ENCODE data around the gene AK5.

AK5 gene

DNA sequence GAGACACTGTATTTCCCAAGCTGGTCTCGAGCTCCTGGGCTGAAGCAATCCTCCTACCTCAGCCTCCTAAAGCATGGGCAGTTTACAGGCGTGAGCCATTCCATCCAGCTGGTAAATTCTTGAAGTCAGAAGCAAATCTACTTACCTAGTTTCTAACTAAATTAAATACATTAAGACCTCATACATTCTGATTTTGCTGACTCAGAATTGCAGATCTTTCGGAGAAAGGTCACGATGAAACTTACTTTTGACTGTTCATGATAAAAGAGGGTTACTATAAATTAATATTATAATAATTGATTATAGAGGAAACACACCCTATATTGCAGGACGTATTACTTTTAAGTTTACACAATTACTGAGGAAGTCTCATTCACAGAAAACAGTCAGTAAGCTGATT lies 268.3 kb downstream of the AK5 start:
- DNase-seq: no peak

DNA sequence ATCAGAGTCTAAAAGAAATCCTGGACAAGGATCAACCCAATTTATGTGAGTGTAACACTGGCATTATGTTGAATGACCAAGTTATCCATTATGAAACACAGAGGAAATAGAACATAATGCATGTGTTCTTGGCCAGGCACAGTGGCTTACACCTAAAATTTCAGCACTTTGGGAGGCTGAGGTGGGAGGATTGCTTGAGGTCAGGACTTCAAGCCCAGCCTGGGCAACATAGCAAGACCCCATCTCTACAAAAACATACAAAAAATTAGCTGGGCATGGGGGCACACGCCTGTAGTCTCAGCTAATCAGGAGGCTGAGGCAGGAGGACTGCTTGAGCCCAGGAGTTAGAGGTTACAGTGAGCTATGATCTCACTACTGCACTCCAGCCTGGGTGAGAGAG lies 270.8 kb downstream of the AK5 start:
- no peak for DNase-seq

DNA sequence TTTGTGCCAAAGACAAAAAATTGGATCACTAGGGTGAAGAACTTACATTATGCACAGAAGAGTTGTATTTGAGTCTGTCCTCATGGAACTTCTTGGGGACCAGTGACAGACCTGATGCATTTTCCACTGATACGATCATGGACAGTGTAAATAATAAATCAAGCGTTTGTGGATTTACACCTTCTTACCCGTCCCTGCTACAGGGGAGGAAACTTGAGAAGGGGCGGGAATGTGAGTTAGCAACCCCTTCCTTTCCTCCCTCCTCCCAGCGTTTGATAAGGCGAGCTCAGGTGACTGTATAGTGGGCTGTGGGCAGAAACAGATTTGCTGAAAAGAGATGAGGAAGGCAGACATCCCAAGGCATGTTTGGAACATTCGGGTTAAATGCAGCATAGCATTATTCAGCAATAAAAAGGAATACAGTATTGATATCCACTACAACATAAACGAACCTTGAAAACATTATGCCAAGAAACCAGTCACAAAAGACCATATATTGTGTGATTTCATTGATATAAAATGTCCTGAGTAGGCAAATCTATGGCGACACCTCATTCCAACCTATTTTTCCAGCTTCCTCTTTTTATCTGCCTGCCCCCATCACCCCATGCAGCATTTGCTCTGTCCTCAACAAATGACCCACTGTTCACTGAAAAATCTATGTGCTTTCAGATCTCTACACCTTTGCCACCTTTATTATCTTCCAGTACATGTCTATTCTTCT lies 271.9 kb downstream of the AK5 start:
- DNase-seq: no peak

DNA sequence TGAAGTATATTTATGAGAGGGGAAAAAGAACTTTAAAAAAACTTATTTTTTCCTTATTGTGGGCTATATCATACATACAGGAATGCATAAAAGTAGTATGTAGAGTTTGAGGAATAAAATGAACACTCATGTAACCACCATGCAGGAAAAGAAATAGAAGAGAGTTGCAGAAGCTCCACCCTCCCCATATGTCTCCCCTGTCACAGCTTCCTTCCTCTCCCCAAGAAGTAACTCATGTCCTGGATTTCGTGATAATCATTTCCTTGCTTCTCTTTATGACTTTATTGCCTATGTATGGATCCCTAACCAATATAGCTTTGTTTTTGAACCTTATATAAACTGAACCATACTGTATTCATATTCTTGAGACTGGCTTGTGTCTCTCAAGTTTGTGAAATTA lies 274.2 kb downstream of the AK5 start:
- DNase-seq: no peak

DNA sequence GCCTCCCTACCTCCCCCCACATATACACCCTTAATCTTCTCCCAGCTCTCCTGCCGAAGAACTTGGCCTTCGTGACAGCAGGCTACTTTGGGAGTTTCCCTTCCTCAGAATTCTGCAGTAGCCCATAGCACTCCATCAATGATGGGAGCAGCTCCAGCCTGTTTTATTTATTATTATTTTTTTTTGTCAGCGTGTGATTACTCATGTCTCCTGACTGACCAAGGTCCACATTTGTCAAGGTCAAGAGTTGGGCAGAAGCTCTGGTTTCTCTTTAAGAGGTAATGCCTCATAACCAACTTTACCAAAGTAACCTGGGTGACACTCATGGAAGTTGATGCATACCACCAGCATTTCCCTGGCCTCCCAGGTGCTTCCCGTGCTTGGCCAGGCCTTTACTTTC lies 275.2 kb downstream of the AK5 start:
- DNase-seq: no peak

DNA sequence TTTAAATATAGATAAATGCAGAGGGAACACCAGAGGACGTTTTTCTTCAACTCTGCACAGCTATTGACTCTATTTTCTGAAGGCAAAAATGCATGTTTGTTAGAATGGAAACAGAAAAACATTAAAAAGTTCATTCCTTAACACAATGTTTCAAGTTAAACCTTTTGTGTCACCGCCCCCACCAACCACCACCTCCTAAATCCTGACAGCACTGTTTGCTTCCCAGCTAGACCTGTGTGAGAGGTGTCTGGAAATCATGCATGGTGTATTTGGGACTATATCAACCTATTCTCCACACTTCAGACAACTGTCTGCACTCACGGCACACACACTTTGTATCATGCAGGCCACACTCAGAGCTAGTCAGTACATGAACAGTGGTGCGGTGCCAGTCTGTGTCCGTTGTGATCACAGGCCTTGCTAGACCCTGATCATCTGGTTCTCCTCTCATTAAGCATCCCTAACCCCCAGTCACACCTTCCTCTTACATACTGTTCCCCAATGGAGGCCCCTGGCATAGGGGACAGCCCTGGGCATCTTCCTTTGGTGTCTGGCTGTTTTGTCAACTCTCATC lies 276.9 kb downstream of the AK5 start:
- no peak for DNase-seq

DNA sequence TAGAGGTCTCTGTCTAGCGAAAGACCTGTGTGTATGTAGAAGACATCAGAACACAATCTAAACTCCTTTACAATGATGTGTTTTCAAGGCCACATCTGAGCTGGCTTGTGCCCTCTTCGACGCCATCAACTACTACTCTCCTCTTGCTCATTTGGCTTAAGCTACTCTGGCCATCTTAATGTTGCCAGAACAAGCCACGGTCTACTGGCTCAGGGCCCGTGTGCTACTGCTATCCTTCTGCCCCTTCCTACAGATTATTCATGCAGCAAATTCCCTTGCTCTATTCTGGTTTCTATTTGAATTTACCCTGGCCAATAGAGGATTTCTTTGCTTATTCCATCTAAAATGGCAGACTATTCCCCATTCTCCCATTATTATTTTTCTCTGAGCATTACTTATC lies 278.9 kb downstream of the AK5 start:
- no peak for DNase-seq

DNA sequence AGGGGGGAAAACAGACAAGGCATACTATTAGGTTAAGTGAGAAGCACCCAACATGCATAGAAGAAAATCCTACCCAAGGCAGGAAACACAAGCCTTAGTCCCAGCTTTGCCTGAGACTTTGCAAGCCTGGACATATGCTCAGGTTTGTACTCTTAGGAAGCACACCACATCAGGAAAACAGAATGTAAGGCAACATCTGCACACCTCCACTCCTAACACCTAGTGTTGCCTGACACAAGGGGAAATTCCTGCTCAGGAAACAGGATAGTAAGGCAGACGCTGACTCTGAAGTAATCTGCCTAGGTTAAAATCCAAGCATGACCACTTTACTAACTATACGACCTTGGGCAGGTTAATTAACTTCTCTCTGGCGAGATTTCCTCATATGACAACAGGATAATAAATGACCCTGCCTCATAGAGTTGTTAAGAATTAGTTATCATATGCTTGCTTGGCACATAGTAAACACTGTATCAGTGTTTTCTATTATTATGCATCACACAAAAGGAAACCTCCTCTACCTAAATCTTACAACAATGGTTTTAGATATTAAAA lies 280.9 kb downstream of the AK5 start:
- no peak for DNase-seq

DNA sequence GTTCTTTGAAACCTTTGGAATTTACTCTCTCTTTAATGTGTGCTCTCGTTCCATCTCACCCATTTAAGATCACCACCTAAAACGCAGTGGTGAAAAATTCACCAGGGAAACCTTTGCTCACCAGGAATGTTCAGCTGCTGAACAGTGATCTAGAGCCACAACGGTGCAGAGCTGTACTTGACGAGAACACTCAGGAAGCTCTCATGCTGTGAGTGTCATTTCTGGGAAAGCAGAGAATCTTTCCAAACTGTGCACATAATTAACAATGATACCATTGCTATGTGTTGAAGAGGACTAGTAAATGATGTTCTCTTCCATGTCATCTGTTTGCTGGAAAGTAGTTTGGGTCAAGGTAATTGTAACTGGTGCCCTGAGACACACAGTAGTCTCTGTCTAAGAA lies 283.5 kb downstream of the AK5 start:
- no peak for DNase-seq

DNA sequence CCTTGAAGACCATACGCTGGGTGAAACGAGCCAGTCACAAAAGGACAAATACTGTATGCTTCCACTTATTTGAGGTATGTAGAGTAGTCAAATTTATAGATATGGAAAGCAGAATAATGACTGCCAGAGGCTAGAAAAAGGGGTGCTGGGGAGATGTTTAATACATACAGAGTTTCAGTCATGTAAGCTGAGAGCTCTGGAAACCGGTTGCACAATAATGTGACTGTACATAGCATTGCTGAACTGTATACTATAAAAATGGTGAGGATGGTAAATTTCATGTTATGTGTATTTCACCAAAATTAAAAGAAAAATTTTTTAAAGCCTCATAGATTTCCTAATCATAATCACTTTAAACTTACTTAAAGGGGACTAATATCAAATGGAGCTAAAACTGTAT lies 289.8 kb downstream of the AK5 start:
- no peak for DNase-seq

DNA sequence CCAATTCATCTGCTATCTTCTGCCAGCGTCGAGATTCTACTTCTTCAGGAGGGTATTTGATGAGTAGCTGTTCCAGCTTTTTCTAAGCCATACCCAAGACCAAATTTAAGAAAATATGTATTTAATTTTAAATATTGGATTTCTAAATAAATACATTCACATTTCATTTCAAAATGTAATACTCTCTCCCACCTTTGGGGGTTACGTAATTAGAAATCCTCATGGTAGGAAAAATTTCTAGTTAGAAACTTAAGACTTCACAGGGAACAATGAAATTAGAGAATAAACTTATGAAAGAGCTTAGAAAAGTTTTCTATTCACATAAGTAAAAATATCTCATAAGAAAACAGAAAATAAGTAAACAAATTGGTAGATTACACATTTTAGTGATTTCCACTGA lies 297.7 kb downstream of the AK5 start:
- DNase-seq: no peak

DNA sequence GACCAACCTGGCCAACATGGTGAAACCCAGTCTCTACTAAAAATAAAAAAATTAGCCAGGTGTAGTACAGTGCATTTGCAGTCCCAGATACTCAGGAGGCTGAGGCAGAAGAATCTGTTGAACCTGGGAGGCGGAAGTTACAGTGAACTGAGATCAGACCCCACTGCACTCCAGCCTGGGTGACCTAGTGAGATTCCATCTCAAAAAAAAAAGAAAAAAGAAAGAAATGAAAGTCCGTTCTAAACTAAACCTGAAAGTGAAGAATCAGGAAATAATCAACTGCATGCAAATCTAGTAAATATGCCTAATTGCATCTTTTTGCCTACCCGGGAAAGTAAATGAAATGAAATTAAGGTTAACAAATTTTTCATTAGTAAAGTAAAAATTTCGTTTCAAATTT lies 301.1 kb downstream of the AK5 start:
- DNase-seq: no peak

DNA sequence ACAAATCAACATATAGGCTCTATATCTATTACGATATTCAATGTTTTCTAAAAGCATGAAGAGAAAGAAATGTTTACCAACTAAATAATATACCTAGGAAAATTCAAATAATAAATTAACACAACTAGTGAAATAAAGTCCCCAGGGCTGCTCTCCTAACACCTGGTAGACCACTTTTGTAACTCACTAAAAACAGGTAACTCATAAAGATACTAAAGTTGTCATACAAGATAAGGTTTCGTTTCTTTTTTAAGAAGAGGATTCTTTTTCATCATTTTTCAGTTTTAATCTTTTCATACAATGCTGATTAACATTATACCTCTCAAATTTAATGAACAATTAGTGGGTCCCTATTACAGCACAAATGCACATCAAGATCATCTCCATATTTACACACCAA lies 301.7 kb downstream of the AK5 start:
- no peak for DNase-seq

DNA sequence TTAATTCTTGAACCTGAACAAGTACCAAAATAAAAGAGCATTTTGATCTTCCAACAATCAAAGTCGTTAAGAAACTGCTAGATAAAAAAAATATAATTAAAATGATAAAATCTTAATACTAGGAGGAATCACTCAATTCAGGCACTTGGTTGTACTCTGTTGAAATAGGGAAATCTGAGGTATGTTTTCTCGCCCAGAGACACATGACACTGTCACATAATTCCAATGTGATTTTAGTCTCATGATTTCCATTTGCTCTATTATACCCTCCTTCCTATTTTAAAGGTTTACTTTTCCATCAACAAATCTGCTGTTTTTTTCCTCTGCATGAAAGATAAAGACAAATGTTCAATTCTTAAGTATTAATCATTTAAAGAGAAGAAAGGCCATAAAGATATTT lies 303.1 kb downstream of the AK5 start:
- no peak for DNase-seq

DNA sequence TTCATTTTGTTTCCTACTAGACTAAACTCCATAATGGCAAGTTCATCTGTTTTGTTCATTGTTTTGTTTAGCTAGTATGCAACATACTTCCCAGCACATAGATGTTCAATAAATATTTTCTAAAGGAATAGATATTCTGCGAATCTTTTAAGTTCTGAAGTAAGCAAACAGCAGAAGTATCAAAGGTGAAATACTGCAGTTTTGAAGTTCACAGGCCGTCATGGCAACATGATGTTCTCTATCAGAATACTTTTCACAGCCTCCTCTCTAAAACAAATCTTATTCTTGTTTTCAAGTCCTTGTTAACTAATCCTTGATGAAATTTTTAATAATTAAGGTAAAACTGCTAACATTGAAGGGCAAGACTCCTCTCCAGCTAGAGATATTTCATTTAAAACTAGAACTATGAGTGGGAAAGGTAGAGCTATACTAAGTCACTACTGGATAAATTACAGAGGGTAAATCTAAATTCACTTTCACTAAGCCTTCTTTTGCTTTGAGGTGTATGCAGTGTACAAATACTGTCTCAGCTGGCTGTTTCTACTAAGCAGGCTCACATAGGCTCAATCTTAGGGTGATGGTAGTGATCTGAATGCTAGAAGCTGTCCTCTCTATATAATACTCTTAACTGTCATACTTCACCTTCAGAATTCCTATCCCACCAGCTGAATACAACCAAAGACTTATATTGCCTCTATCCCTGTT lies 303.9 kb downstream of the AK5 start:
- DNase-seq: no peak

DNA sequence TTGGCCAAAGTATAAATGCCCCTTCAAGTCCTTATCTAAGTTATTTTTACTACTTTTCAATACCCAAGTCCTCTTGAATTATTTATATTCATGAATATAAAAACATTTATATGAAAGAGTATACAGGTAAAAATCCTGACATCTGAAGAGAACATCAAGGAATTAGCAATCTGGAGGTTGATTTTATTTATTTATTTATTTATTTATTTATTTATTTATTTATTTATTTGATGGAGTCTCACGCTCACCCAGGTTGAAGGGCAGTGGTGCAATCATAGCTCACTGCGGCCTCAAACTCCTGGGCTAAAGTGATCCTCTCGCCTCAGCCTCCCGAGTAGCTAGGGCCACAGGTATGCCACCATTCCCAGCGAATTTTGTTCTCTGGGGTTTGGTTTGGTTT lies 307.4 kb downstream of the AK5 start:
- no peak for DNase-seq

DNA sequence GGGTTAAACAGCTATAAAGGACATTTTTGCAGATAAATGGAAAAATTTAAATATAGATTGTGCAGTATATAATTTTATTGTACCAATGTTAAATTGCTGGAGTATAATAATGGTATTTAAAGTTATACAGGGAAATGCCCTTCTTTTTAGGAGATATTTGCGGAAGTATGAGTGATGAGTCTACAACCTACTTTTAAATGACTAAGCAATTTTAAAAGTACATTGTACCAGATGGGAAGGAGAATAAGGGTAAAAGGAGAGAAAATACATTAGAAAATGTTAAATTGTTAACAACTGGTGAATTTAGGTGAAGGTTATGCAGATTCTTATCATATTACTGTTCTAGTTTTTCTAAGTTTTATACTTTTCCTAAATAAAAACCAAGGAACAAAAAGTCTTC lies 308.8 kb downstream of the AK5 start:
- no peak for DNase-seq

DNA sequence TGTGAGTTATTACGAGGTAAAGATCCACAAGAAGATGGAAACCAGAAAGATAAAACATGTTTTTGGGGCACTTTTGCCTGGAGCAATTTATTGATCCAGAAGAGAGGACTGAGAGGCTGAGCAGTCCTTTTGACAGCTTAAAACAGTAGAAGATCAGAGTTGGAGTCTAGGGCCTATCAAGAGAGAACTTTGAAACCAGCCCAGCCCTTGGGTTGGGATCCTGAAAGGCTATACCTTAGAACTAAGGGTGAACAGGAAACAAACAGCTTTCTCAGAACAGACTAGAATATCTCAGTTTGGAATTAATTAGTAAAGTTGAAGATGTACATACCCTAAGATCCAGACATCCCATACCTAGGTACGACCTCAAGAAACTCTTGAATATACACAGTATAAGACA lies 311.1 kb downstream of the AK5 start:
- no peak for DNase-seq

DNA sequence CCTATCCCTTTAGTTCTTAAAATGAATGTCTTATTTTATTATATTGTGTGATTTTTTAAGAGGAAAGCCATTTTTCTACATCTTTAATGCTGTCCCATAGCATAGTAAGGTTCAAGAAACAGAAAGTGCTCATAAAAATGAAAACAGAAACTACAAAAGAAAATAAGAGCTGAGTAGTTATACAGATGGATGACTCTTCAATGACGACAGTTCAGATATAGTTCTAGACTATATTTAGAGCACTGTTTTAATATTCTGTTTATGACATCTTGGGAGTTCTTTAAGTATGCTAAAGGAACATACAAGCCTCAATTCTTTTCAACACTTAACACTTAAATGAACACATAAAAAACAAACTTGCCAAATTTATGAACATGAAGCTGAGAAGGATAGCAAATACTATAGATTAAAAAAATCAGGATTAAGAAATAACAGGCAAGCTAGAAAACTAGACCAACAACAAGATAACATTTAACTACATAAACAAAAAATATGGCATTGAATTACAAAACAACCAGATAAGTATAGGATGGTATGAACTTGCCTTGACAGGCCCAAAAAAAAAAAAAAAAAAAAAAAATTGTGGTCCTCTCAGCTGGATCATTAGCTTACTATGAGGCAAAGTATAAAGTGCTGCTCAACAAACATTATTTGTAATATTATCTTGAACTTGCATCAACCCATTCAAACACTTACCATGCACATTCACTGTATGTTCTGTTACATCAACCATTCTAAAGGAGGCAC lies 312.7 kb downstream of the AK5 start:
- no peak for DNase-seq

DNA sequence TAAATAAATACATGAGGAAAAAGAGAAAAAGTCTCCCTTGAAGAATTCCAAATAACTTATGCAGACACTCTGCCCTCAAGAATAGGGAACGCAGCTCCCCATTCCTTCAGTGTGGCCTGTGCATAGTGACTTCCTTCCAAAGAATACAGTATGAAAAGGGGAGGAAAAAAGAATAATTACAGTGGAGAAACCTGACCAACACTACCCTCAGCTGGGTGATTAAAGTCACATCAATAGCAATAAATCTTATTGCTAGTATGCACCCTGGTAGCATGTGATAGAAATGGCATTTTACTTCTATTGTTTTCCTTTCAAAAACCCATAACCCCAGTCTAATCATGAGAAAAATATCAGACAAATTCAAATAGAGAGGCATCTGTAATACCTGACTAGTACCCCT lies 315.5 kb downstream of the AK5 start:
- DNase-seq: no peak

DNA sequence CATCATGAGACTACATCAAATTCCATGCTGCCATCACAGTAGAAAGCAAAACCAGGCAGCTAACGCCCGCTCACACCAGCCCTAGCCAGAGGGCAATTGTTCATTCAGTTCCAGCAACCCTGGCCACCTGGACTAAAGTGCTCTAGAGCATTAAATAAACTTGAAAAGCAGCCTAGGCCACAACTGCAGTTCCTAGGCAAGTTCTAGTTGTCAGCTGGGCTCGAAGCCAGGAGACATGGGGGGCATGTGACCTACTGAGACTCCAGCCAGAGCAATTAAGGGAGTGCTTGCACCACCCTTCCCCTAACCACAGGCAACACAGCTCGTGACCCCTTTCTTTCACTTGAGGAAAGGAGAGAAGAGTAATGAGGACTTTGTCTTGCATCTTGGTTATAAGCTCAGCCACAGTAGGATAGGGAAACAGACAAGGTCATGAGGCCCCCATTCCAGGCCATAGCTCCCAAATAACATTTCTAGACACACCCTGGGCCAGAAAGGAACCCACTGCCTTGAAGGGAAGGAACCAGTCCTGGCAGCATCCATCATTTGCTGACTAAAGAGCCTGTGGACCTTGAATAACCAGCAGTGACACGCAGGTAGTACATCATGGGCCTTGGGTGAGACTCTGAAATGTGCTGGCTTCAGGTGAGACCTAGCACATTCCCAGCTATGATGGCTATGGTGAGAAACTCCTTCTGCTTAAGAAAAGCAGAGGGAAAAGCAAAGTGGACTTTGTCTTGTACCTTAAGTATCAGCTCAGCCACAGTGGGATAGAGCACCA lies 323.6 kb downstream of the AK5 start:
- no peak for DNase-seq

DNA sequence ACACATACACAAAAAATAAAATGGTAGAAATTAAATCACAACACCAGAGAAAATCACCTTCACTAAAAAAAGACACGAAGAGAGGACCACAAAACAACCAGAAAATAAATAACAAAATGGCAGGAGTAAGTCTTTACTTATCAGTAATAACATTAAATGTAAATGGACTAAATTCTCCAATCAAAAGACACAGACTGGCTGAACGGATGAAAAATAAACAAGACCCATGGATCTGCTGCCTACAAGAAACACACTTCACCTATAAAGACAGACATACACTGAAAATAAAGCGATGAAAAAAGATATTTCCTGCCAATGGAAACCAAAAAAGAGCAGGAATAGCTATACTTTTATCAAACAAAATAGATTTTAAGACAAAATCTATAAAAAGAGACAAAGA lies 327.1 kb downstream of the AK5 start:
- no peak for DNase-seq

All from T-helper 1 cell (primary cell).